CD1c-positive myeloid dendritic cell (primary cell): ENCODE results near the gene FADS1.
A peak's percentile ranks its signal among the peaks of the same experiment; 100 is the strongest.

ENCODE experiments used
- DNase-seq: peaks from one replicate; pipeline ENCODE4 v3.0.0-alpha.2; 2016; ENCODE audit errors: extremely low spot score

FADS1 gene

GRCh38 chr11:61760946-61761345, 55.9 kb downstream of the FADS1 start:
- DNase-seq, result no peak

DNA sequence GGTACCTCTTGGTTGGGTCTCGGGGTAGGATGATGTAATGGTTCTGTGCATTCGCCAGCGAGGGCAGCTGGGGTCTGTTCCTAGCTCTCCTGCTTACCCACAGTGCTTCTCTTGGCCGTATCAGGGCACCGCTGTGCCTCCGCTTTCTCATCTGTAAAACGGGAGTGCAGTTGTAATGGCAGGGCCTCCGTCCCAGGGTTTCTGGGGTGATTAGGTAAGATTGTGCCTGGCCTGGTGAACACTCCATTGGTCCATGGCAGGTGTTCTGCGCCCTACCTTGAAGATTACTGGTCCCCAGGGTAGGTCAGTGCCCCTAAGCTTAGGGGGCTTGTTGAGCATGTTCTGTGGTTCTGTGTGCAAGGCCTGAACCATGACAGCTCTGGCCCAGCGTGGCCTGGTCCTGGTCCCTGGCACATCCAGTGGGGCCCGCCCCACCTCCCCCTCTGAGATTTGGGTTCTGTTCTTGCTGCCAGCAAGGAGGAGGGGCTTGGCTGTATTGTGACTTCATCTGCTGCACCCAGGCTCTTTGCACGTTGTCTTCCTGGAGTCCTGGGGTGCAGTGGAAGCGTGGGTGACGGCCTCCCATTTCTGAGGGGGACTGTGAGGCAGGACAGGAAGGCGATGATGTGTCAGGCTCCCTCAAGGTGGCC, 59.5 kb downstream of the FADS1 start:
- DNase-seq, result no peak

DNA sequence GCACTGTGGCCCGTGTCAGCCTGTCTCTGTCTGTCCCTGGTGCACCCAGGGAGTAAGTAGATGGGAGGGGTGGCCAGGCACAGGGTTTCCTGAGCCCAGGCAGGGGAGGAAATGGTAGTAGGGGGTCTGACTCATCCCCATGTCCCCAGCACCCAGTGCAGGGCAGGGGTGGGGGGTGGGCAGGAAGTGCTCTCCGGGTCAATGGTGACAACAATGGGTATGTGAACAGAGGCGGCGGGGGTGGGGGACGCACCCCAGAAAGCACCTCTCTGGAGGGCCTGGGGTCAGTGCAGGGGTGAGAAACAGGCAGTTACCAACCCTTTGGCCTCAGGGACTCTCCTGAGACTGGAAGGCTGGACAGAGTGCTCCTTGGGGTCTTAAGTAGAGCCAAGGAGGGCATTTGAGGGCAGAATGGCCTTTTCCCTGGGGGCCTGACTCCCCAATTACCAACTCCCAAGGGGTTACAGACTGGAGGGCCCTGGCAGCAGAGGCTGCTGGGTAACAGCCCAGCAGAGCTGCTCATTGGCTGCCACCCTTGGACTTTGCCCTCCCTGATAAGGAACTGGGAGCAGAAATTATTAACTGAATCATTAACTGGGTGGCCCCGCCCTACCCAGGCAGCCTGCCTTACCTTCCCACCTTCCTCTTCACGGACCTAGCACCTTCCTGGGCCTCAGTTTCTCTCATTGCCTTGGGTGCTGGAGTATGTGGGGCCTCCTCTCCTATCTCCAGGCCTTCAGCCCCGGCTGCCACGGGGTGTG, 60.2 kb downstream of the FADS1 start:
- DNase-seq, result peak; percentile 23

GRCh38 chr11:61756147-61756451, 60.7 kb downstream of the FADS1 start:
- DNase-seq, result no peak

- DNase-seq, result no peak
Observed at GRCh38 chr11:61754534-61755482, 62.0 kb downstream of the FADS1 start.

DNA sequence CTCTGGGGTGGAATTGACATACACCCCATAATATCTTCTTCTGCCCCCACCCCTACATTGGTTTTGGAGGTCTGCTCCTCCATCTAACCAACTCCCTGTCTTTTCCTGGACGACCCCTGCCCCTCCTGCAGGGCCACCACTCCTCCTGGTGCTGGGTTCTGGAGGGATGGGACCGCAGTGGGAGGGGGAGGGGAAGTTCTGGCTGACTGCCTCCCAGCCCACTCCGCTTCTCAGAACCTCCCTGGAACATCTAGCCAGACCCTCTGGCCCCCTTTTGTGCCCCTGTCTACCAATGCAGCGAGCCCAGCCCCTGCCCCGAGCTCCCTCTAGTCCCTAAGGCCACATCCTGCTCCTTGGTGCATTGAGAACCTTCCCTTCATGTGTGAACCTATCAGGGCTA, 63.1 kb downstream of the FADS1 start:
- DNase-seq, result no peak

GRCh38 chr11:61752925-61753521, 63.8 kb downstream of the FADS1 start:
- DNase-seq, result no peak

DNA sequence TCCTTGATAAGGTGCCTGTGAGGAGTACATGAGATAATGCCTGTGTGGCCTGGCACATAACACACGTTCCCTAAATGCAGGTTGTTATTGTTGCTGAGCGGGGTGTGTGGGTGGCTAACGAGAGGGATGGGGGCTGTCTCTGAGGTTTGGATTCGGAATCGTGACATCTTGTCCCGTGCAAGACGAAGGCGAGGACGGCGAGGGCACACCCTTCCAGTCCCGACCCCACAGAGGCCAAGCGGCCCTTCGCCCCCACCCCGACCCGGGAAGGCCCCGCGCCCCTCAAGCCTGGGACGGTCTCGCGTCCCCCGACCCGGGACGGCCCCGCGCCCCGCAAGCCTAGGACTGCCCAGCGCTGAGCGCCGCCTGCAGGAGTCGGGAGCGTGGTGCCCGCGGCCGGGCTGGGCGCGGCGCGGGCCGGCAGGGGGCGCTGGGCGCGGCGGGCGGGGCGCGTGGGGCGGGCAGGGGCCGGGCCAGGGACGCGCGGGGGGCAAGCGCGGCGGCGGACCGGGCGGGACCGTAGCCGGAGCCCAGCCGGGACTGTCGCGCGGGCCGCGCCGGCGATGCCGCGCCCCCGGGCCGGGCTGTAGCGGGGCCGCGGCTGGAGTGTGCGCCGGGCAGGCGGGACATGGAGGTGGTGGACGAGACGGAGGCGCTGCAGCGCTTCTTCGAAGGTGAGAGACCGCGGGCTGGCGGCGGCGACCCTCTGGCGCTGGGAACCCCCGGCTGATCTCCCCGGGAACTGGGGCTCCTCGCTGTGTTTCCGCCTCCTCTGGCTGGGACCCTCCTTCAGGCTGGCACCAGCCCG, 64.5 kb downstream of the FADS1 start, which contains the start of gene MYRF:
Gene MYRF, plus strand, starts transcription at position 520 of the 808 bp plus-strand sequence. Its CDS starts 109 bp downstream, at position 629.
- DNase-seq, result peak; percentile 80

GRCh38 chr11:61751384-61751783, 65.4 kb downstream of the FADS1 start:
- DNase-seq, result no peak

DNA sequence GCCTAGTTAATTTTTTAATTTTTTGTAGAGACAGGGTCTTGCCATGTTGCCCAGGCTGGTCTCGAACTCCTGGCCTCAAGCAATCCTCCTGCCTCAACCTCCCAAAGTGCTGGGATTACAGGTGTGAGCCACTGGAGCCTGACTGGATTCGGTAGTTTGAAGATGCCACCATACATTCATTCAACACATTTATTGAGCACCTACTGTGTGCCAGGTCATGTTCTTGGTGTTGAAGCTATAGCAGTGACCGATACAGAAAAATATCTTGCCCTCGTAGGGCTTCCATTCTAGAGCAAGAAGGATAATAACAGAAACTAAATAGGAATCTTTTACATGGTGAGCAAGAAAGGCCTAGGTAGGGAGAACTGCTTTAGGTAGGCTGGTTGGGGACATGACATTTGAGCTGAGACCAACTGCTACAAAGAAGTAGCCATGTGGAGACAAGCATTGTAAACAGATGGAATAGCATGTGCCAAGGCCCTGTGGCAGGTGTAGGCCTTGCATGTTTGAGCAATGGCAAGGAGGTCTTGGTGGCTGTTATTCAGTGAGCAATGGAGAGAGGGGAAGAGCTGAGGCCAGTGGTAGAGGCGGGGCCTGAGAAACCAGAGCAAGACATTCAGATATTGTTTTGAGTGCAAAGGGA, 66.1 kb downstream of the FADS1 start:
- no peak for DNase-seq
